Adrenal gland (tissue), 5 donors: ENCODE results near the gene ADARB2.

Source experiments
- CTCF ChIP-seq, 6 experiments: fragments of 450-650 bp in 4 of 6; fragments of 200-600 bp in 2 of 6; sonication (generic) in 1 of 6; IDR thresholded peaks; 1 replicate in 5 of 6; 2 replicates in 1 of 6; pipeline versions ENCODE4 v1.5.1 to v1.8.0; 2016 to 2021; ENCODE audit warnings: antibody characterized with exemption in 6 of 6, mild to moderate bottlenecking in 2 of 6, moderate library complexity in 1 of 6
- POLR2A ChIP-seq, 2 donors: fragments of 450-650 bp; IDR thresholded peaks; one replicate each; pipeline ENCODE4 v1.6.1; 2017; ENCODE audit warnings: antibody characterized with exemption in 2 of 2, mild to moderate bottlenecking in 2 of 2, moderate library complexity in 1 of 2
- donor health status: DM: no; HTN: no; CAD: no.

GRCh38 chr10:1650542-1651269 lies 86.6 kb downstream of the ADARB2 start:
- TF ChIP-seq CTCF (IDR thresholded peaks at IDR 0.05) (no peak), POLR2A (IDR thresholded peaks at IDR 0.05) (no peak)
